HepG2 (cell line): ENCODE data around the gene RHBDF2.

ENCODE experiments used
- HNRNPUL1 ChIP-seq: fragments of 200-400 bp; formaldehyde crosslinking; IDR thresholded peaks from 2 replicates; pipeline ENCODE4 v1.6.1; 2017; ENCODE audit warnings: low read depth, mild to moderate bottlenecking, low read length, moderate library complexity
- MLLT10 ChIP-seq: sonication (generic); formaldehyde crosslinking; IDR thresholded peaks from 2 replicates; pipeline ENCODE4 v1.4.0; 2020; ENCODE audit warnings: missing genetic modification reagents
- NFYB ChIP-seq: sonication (generic); formaldehyde crosslinking; IDR thresholded peaks from 2 replicates; pipeline ENCODE4 v1.4.0; 2020; ENCODE audit warnings: missing genetic modification reagents
- POLR2AphosphoS5 ChIP-seq: IDR thresholded peaks from 2 replicates; pipeline ENCODE4 v1.6.1; 2012; ENCODE audit warnings: low read depth, low read length
- SETDB1 ChIP-seq: sonication (generic); formaldehyde crosslinking; IDR thresholded peaks from 2 replicates; pipeline ENCODE4 v1.5.1; 2020; ENCODE audit warnings: missing genetic modification reagents, mild to moderate bottlenecking, borderline replicate concordance
- STAT6 ChIP-seq: sonication (generic); formaldehyde crosslinking; IDR thresholded peaks from 2 replicates; pipeline ENCODE4 v1.4.0; 2020; ENCODE audit warnings: missing genetic modification reagents, mild to moderate bottlenecking, borderline replicate concordance
- TARDBP ChIP-seq: sonication (generic); formaldehyde crosslinking; IDR thresholded peaks from 2 replicates; pipeline ENCODE4 v1.8.0; 2022; ENCODE audit warnings: mild to moderate bottlenecking, missing genetic modification reagents
- TERF1 ChIP-seq: sonication (generic); formaldehyde crosslinking; IDR thresholded peaks from 2 replicates; pipeline ENCODE4 v1.8.0; 2022; ENCODE audit warnings: mild to moderate bottlenecking, missing genetic modification reagents, moderate library complexity
- TF ChIP-seq, protein P1 (sequence below): sonication (generic); formaldehyde crosslinking; IDR thresholded peaks from 2 replicates; pipeline ENCODE4 v1.5.0; 2020; ENCODE audit warnings: mild to moderate bottlenecking, missing genetic modification reagents, moderate library complexity
- TF ChIP-seq, protein P2 (sequence below): fragments of 450-650 bp; IDR thresholded peaks from 2 replicates; pipeline ENCODE4 v1.6.1; 2017; ENCODE audit warnings: mild to moderate bottlenecking

DNA sequence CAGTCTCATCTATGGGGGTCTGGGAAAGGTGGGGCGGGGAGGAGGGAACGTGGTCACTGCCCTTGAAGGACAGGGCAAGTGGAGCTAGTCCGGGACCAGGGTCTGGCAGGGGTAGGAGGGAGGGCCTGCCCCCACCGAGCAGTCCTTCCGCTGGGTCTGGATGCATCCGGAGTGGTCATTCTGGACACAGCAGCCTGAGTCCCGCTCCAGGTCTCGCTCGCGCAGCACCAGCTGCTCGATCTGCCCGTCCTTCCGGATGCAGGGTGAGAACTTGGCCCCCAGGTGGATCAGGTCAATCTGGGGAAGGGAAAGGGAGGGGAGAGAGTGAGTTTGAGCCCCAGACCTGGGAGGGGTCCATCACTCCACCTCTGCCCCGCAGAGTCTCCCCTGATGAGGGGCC lies 27.0 kb downstream of the RHBDF2 start:
- TF ChIP-seq MLLT10 (CRISPR knock-in tag) = no peak
- TF ChIP-seq, protein P1, sequence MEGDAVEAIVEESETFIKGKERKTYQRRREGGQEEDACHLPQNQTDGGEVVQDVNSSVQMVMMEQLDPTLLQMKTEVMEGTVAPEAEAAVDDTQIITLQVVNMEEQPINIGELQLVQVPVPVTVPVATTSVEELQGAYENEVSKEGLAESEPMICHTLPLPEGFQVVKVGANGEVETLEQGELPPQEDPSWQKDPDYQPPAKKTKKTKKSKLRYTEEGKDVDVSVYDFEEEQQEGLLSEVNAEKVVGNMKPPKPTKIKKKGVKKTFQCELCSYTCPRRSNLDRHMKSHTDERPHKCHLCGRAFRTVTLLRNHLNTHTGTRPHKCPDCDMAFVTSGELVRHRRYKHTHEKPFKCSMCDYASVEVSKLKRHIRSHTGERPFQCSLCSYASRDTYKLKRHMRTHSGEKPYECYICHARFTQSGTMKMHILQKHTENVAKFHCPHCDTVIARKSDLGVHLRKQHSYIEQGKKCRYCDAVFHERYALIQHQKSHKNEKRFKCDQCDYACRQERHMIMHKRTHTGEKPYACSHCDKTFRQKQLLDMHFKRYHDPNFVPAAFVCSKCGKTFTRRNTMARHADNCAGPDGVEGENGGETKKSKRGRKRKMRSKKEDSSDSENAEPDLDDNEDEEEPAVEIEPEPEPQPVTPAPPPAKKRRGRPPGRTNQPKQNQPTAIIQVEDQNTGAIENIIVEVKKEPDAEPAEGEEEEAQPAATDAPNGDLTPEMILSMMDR (CRISPR knock-in tag) = no peak
- TF ChIP-seq TERF1 (CRISPR knock-in tag) = no peak
- no peak for TF ChIP-seq SETDB1
- TF ChIP-seq, protein P2, sequence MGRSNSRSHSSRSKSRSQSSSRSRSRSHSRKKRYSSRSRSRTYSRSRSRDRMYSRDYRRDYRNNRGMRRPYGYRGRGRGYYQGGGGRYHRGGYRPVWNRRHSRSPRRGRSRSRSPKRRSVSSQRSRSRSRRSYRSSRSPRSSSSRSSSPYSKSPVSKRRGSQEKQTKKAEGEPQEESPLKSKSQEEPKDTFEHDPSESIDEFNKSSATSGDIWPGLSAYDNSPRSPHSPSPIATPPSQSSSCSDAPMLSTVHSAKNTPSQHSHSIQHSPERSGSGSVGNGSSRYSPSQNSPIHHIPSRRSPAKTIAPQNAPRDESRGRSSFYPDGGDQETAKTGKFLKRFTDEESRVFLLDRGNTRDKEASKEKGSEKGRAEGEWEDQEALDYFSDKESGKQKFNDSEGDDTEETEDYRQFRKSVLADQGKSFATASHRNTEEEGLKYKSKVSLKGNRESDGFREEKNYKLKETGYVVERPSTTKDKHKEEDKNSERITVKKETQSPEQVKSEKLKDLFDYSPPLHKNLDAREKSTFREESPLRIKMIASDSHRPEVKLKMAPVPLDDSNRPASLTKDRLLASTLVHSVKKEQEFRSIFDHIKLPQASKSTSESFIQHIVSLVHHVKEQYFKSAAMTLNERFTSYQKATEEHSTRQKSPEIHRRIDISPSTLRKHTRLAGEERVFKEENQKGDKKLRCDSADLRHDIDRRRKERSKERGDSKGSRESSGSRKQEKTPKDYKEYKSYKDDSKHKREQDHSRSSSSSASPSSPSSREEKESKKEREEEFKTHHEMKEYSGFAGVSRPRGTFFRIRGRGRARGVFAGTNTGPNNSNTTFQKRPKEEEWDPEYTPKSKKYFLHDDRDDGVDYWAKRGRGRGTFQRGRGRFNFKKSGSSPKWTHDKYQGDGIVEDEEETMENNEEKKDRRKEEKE = no peak
- TF ChIP-seq STAT6 (CRISPR knock-in tag) = no peak
- no peak for TF ChIP-seq HNRNPUL1
- no peak for TF ChIP-seq NFYB (CRISPR knock-in tag)
- TF ChIP-seq TARDBP = no peak
- no peak for TF ChIP-seq POLR2AphosphoS5
